HEK293 (cell line): ENCODE measurements around the gene USP1.
A peak's percentile ranks its signal among the peaks of the same experiment; 100 is the strongest.

Experiments used
- GFI1B ChIP-seq: fragments of 450-650 bp; formaldehyde crosslinking; IDR thresholded peaks from 2 replicates; pipeline ENCODE4 v1.5.1; 2016; ENCODE audit warnings: missing biosample characterization, missing genetic modification characterization
- KLF1 ChIP-seq: fragments of 450-650 bp; formaldehyde crosslinking; IDR thresholded peaks from 2 replicates; pipeline ENCODE4 v1.5.1; 2016; ENCODE audit warnings: missing biosample characterization, missing genetic modification characterization
- PRDM10 ChIP-seq: fragments of 450-650 bp; formaldehyde crosslinking; IDR thresholded peaks from 2 replicates; pipeline ENCODE4 v1.5.1; 2016; ENCODE audit warnings: missing biosample characterization, missing genetic modification characterization
- REPIN1 ChIP-seq: fragments of 450-650 bp; formaldehyde crosslinking; IDR thresholded peaks from 2 replicates; pipeline ENCODE4 v1.5.1; 2017; ENCODE audit warnings: missing biosample characterization, missing genetic modification characterization, low read depth
- ZBTB10 ChIP-seq: fragments of 450-650 bp; formaldehyde crosslinking; IDR thresholded peaks from 2 replicates; pipeline ENCODE4 v1.5.1; 2016; ENCODE audit warnings: missing biosample characterization, missing genetic modification characterization
- ZBTB17 ChIP-seq: fragments of 450-650 bp; formaldehyde crosslinking; IDR thresholded peaks from 2 replicates; pipeline ENCODE4 v1.5.1; 2016; ENCODE audit warnings: missing biosample characterization, missing genetic modification characterization
- ZBTB6 ChIP-seq: fragments of 450-650 bp; formaldehyde crosslinking; IDR thresholded peaks from 2 replicates; pipeline ENCODE4 v1.5.1; 2017; ENCODE audit warnings: missing biosample characterization, missing genetic modification characterization
- ZFP37 ChIP-seq: fragments of 450-650 bp; formaldehyde crosslinking; IDR thresholded peaks from 2 replicates; pipeline ENCODE4 v1.5.1; 2016; ENCODE audit warnings: missing biosample characterization, missing genetic modification characterization
- ZNF146 ChIP-seq: fragments of 450-650 bp; formaldehyde crosslinking; IDR thresholded peaks from 2 replicates; pipeline ENCODE4 v1.5.1; 2016; ENCODE audit warnings: missing biosample characterization, missing genetic modification characterization
- ZNF324 ChIP-seq: fragments of 450-650 bp; formaldehyde crosslinking; IDR thresholded peaks from 2 replicates; pipeline ENCODE4 v1.5.1; 2016; ENCODE audit warnings: missing biosample characterization, missing genetic modification characterization
- ZNF366 ChIP-seq: fragments of 450-650 bp; formaldehyde crosslinking; conservative IDR thresholded peaks from 2 replicates; pipeline ENCODE4 v1.5.1; 2016; ENCODE audit warnings: missing biosample characterization, missing genetic modification characterization
- ZNF416 ChIP-seq: fragments of 450-650 bp; formaldehyde crosslinking; IDR thresholded peaks from 2 replicates; pipeline ENCODE4 v1.5.1; 2016; ENCODE audit warnings: missing biosample characterization, missing genetic modification characterization
- ZNF473 ChIP-seq: fragments of 450-650 bp; formaldehyde crosslinking; IDR thresholded peaks from 2 replicates; pipeline ENCODE4 v1.5.1; 2017; ENCODE audit warnings: missing biosample characterization, missing genetic modification characterization
- ZNF514 ChIP-seq: fragments of 450-650 bp; formaldehyde crosslinking; IDR thresholded peaks from 2 replicates; pipeline ENCODE4 v1.5.1; 2016; ENCODE audit warnings: missing biosample characterization, missing genetic modification characterization
- ZNF561 ChIP-seq: fragments of 450-650 bp; IDR thresholded peaks from 2 replicates; pipeline ENCODE4 v1.5.1; 2018; ENCODE audit warnings: missing biosample characterization, missing genetic modification characterization, borderline replicate concordance
- ZNF600 ChIP-seq: fragments of 450-650 bp; formaldehyde crosslinking; IDR thresholded peaks from 2 replicates; pipeline ENCODE4 v1.5.1; 2016; ENCODE audit warnings: missing biosample characterization, missing genetic modification characterization
- ZNF692 ChIP-seq: fragments of 450-650 bp; formaldehyde crosslinking; IDR thresholded peaks from 2 replicates; pipeline ENCODE4 v1.5.1; 2016; ENCODE audit warnings: missing biosample characterization, missing genetic modification characterization
- ZSCAN30 ChIP-seq: fragments of 450-650 bp; IDR thresholded peaks from 2 replicates; pipeline ENCODE4 v1.5.1; 2018; ENCODE audit warnings: missing biosample characterization, mild to moderate bottlenecking, missing genetic modification characterization, moderate library complexity
- TF ChIP-seq, protein P1 (sequence below): fragments of 450-650 bp; formaldehyde crosslinking; IDR thresholded peaks from 2 replicates; pipeline ENCODE4 v1.5.1; 2017; ENCODE audit warnings: missing biosample characterization, missing genetic modification characterization
- TF ChIP-seq, protein P2 (sequence below): fragments of 450-650 bp; formaldehyde crosslinking; IDR thresholded peaks from 2 replicates; pipeline ENCODE4 v1.5.1; 2016; ENCODE audit warnings: missing biosample characterization, missing genetic modification characterization
- TF ChIP-seq, protein P3 (sequence below): fragments of 450-650 bp; formaldehyde crosslinking; IDR thresholded peaks from 2 replicates; pipeline ENCODE4 v1.5.1; 2016; ENCODE audit warnings: missing biosample characterization, missing genetic modification characterization
- TF ChIP-seq, protein P4 (sequence below): fragments of 450-650 bp; formaldehyde crosslinking; IDR thresholded peaks from 2 replicates; pipeline ENCODE4 v1.5.1; 2016; ENCODE audit warnings: missing biosample characterization, missing genetic modification characterization

The USP1 gene

GRCh38 chr1:62436466-62437272, at the start of gene USP1 (continued):
- TF ChIP-seq ZBTB10 (tag by site-specific recombination): peak; percentile 76; the same call in 1 of the 2 replicates
- peak; percentile 92; the same call in 1 of the 2 replicates for TF ChIP-seq ZNF324 (tag by site-specific recombination)
- TF ChIP-seq, protein P1, sequence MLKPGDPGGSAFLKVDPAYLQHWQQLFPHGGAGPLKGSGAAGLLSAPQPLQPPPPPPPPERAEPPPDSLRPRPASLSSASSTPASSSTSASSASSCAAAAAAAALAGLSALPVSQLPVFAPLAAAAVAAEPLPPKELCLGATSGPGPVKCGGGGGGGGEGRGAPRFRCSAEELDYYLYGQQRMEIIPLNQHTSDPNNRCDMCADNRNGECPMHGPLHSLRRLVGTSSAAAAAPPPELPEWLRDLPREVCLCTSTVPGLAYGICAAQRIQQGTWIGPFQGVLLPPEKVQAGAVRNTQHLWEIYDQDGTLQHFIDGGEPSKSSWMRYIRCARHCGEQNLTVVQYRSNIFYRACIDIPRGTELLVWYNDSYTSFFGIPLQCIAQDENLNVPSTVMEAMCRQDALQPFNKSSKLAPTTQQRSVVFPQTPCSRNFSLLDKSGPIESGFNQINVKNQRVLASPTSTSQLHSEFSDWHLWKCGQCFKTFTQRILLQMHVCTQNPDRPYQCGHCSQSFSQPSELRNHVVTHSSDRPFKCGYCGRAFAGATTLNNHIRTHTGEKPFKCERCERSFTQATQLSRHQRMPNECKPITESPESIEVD (tag by site-specific recombination): 0 out of 2 replicates have a peak, but pooled peaks have one; percentile 18
- TF ChIP-seq, protein P2, sequence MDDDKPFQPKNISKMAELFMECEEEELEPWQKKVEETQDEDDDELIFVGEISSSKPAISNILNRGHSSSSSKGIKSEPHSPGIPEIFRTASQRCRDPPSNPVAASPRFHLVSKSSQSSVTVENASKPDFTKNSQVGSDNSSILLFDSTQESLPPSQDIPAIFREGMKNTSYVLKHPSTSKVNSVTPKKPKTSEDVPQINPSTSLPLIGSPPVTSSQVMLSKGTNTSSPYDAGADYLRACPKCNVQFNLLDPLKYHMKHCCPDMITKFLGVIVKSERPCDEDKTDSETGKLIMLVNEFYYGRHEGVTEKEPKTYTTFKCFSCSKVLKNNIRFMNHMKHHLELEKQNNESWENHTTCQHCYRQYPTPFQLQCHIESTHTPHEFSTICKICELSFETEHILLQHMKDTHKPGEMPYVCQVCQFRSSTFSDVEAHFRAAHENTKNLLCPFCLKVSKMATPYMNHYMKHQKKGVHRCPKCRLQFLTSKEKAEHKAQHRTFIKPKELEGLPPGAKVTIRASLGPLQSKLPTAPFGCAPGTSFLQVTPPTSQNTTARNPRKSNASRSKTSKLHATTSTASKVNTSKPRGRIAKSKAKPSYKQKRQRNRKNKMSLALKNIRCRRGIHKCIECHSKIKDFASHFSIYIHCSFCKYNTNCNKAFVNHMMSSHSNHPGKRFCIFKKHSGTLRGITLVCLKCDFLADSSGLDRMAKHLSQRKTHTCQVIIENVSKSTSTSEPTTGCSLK: no peak
- TF ChIP-seq ZNF561 (tag by site-specific recombination): peak; percentile 72; the same call in 1 of the 2 replicates
- no peak; the same call in 1 of the 2 replicates for TF ChIP-seq ZNF146
- peak; percentile 70; the same call in 1 of the 2 replicates for TF ChIP-seq ZNF692 (tag by site-specific recombination)
- TF ChIP-seq, protein P3, sequence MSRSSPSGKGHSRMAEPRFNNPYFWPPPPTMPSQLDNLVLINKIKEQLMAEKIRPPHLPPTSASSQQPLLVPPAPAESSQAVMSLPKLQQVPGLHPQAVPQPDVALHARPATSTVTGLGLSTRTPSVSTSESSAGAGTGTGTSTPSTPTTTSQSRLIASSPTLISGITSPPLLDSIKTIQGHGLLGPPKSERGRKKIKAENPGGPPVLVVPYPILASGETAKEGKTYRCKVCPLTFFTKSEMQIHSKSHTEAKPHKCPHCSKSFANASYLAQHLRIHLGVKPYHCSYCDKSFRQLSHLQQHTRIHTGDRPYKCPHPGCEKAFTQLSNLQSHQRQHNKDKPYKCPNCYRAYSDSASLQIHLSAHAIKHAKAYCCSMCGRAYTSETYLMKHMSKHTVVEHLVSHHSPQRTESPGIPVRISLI (tag by site-specific recombination): peak; percentile 99
- peak; percentile 60; the same call in 1 of the 2 replicates for TF ChIP-seq ZBTB6
- no peak for TF ChIP-seq ZNF416
- TF ChIP-seq REPIN1 (tag by site-specific recombination): peak; percentile 49; the same call in 1 of the 2 replicates
- TF ChIP-seq ZNF600: peak; percentile 61; the same call in 1 of the 2 replicates
- peak; percentile 26 for TF ChIP-seq KLF1 (tag by site-specific recombination)
- TF ChIP-seq, protein P4, sequence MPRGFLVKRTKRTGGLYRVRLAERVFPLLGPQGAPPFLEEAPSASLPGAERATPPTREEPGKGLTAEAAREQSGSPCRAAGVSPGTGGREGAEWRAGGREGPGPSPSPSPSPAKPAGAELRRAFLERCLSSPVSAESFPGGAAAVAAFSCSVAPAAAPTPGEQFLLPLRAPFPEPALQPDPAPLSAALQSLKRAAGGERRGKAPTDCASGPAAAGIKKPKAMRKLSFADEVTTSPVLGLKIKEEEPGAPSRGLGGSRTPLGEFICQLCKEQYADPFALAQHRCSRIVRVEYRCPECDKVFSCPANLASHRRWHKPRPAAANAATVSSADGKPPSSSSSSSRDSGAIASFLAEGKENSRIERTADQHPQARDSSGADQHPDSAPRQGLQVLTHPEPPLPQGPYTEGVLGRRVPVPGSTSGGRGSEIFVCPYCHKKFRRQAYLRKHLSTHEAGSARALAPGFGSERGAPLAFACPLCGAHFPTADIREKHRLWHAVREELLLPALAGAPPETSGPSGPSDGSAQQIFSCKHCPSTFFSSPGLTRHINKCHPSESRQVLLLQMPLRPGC (tag by site-specific recombination): peak; percentile 72
- peak; percentile 68 for TF ChIP-seq ZBTB17
- TF ChIP-seq GFI1B: peak; percentile 7; the same call in 1 of the 2 replicates
- TF ChIP-seq PRDM10: peak; percentile 70
- peak; percentile 88; the same call in 1 of the 2 replicates for TF ChIP-seq ZSCAN30
- TF ChIP-seq ZNF473: no peak
- no peak for TF ChIP-seq ZNF514
- TF ChIP-seq ZNF366 (tag by site-specific recombination): peak; percentile 83
- peak; percentile 88 for TF ChIP-seq ZFP37 (tag by site-specific recombination)
